Vein endothelial cell (primary cell): ENCODE measurements around the gene CFC1. TPM values are rescaled to one million over a fixed set of nuclear protein-coding genes. Genes with fewer than 3 reads are reported as not detected.

Experiments
- small RNA-seq: library from RNA; depleted of rRNA; stranded (forward); fragments of <200 nt; gene quantifications from one replicate; pipeline ENCODE3, GENCODE V24; 2012
- total RNA-seq: library from RNA; depleted of rRNA; stranded (reverse); fragments of >200 nt; gene quantifications from 2 replicates; pipeline ENCODE4 v1.2.3, GENCODE V29; 2012

Gene CFC1
- total RNA-seq: not detected in 2 replicates

DNA sequence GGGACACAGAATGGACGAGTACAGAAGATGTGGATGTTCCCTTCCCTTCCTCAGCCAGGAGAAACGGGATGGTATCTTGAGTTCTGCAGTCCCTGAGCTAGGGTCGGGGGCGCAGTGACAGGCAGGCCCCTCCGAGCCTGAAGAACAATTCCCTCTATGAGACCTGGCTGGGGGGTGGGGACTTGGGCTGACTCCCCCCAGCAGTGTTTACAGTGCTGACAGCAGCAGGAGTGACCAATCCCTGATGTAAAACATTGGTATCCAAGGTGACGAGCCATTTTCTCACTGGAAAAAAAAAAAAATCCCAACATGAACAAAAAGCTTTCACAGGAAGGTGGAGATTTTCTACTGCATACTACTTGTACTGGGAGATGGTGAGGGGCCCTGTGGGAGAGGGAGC is at the start of gene CFC1:
Gene CFC1 (minus strand): TSS at position 183 of the 400 bp plus-strand sequence. CDS start 288 bp downstream, outside the sequence.

DNA sequence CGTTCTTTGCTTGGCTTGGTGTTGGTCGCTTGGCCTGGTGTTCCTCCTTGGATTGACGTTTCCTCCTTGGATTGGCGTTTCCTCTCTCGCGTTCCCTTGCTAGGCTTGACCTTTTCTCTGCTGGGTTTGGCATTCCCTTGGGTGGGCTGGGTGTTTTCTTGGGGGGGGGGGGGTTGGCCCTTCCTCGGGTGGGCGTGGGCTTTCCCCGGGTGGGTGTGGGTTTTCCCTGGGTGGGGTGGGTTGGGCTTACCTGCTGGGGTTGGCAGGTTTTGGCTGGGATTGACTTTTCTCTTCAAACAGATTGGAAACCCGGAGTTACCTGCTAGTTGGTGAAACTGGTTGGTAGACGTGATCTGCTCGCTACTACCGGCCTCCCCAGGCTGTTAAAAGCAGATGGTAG is 11.8 kb upstream of the CFC1 start, which contains the start of gene POTEJ:
Gene POTEJ (plus strand): TSS at position 301 of the 400 bp plus-strand sequence. CDS start 93 bp downstream, at position 394.

Small RNA genes lying within 50 kb of the gene (small RNA-seq; reads per million reads assigned to genes)
- gene RF00017 (not detected), gene RNU6-848P (not detected)

Other genes with a start within 250 kb of the CFC1 start
- 25.1 and 28.1 TPM in 2 replicates for gene PTPN18, start 243.5 kb downstream of the CFC1 start, total RNA-seq
- 0.33 and 0.48 TPM in 2 replicates for gene POTEI, start 90.2 kb downstream of the CFC1 start, total RNA-seq
- gene CFC1B, start 78.4 kb downstream of the CFC1 start, total RNA-seq: not detected in 2 replicates
- 0.19 and 0.65 TPM in 2 replicates for gene POTEJ, start 11.9 kb upstream of the CFC1 start, total RNA-seq
- gene GPR148, start 129.5 kb upstream of the CFC1 start, total RNA-seq: not detected in 2 replicates
- gene AMER3, start 156.0 kb upstream of the CFC1 start, total RNA-seq: not detected in 2 replicates
- gene ARHGEF4, start 237.3 kb upstream of the CFC1 start, total RNA-seq: under 0.01 TPM in 1 of 2 replicates, not detected in the other